DMS53 treated with DMSO at 0.1 percent for 48 hours (cell line): Measurements from ENCODE around the gene TRPC4.
A peak's percentile ranks its signal among the peaks of the same experiment; 100 is the strongest.

Experiments used
- DNase-seq: peaks from one replicate; lab custom pipeline; 2025; ENCODE audit not compliant: unreplicated experiment; lab: John Stamatoyannopoulos, UW

Gene TRPC4

DNA sequence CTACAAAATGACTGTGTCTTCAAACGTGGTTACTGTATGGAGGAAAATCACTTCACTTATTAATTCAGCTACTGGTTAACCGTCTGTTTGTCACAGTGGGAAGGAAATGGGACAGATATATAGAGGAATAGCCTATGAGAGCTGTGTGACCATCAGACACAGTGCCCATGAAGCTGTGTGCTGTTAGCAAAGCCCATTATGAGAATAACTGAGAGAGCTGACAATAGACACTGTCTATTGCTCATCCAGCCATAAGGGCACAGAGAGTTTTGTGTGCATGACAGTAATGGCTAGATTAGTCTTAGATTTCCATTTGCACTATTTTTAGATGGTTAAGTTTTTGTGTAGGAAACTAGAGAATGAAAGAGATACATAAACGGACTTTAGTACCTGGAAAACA lies 206.9 kb downstream of the TRPC4 start:
- DNase-seq = no peak

DNA sequence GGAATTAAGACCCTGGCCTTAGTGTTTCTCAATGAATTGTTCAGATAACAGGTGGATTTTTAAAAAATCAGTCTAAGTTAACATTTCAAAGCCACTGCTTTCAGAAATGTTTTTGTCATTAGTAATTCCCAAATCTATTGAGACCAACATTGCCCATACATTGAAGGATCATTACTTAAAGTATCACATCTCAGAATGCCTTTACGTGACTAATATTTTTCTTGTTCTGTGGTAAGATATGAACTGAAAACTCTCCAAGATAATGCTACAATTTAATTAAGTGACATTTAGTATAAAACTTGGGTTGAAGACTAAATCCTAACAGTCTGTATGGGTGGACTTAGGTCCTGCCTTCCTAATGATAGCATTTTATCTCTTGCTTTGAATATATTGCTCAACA lies 211.6 kb downstream of the TRPC4 start:
- DNase-seq = no peak

DNA sequence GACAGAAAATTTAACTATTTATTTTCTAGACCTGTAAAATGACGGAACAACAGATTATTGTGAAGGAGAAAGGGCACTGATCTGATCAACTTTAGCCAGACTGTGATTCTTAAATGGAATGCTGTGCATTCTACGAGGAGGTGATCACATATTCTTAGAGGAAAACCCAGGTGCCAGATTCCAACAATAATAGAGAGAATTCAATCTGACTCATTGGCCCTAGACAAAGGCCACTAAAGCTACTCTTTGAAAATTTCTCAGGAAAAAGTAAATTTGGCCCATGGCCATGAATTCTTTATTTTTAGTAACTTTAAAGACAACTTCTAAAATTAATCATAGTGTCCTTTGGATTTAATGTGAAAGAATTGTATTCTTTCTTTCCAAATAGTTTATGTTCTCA lies 212.4 kb downstream of the TRPC4 start:
- no peak for DNase-seq

DNA sequence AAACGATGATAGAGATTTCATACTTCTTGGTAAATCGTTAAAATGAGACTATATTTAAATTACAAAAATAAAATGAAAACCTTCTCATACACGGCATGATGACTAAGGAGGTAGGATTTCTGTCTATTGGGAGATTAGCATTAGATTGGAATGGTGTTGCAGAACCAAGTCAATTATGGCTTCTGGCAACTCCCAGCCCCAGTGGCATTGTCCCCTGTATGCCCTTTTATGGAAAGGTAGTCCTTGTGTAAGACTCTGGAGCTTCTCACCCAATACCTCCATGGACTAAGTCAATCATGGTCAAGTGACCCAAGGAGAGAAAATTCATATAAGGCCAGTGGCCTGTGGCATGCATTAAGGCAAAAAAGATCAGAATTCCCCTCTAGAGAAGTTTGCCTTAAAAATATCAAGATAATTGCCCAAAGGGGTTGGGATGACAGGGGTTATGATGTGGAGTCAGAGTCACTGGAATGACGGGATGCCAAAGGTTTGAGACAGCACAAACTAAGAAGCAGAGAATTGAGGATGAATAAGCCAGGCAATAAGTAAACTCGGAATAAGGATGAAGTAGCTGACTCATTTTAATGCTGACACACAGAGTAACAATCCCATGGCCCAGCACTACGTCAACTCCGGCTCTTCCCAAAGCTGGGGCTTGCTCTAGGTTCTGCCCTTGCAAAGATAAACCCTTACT lies 213.2 kb downstream of the TRPC4 start:
- no peak for DNase-seq

DNA sequence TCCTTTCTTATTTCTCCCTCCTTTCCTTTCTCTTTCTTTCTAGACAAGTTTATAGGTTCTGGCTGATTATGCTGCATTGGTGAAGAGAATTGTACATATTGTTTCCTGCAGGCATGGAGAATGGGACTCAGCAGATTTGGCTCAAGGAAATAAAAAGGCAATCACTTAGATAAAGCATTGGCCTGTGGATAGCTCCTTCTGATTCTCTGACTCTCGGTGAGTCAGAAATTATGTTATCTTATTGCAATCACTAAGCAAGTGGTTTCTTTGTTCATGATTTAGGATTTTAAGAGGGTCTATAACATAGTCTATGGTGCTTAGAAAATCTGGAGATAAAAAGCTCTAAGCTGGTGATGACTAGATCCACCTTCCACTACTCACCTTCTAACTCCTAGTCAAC lies 217.0 kb downstream of the TRPC4 start:
- no peak for DNase-seq

DNA sequence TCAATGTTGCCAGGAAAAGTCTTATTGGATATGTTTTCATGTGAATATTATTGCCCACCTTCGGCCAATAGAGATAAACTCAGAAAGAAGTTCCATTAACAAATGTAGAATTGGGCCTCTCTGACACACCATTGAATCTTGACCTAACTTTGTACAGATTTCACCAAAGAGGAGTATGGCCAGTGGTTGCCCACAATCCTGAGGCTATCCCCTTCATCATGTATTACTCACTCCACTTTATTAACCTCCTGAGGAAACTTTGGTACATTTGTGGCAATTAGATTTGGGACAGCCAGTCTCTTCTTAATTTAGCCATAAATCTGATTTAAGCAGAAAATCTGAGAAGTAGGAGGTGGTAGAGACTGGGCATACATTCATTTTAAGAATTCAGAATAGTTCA lies 217.7 kb downstream of the TRPC4 start:
- DNase-seq = no peak

DNA sequence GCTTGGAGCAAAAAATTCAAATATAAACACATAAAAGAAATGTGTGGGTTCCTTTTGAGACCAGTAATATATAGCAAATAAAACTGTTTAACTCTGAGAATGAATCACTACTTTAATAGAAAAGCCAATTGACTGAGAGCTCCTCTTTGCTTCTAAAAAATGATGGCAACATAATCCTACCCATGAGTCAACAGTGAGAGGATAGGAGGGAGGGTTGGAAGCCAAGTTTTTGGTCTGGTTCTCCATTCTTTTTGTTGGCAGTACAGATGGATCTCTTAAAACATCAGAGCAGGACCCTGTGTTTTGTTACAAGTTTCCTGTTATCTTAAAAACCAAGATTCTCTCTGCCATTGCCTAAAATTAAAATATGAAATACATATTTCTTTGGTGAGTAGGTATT lies 221.0 kb downstream of the TRPC4 start:
- DNase-seq = no peak

DNA sequence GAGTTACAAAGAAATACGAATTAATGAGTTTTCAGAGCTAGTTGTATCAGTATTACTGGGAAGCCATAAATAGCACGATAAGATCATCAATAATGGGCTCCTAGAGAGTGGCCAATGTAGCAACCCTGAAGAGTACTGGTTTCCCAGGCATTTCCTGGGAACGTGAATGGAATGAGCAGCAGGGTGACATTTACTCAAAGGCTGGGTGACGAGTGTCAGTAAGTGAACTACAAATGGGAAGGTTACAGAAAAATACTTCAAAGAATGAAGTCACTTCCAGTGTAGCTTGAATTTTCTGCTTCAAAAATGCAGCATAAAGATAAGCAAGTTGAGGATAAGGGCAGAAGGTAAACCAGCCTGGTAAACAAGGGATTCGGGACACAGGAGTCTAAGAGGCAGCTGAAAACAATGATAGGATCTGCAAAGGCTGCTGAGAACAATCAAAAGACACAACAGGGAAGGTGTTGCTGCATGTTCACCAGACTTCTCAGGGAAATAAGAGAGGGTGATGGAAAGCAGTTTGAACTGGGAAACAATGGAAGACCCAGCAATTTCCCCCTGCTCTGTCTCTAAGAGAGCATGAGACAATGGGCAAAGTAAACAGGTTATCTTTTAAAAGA lies 222.4 kb downstream of the TRPC4 start:
- DNase-seq = no peak

DNA sequence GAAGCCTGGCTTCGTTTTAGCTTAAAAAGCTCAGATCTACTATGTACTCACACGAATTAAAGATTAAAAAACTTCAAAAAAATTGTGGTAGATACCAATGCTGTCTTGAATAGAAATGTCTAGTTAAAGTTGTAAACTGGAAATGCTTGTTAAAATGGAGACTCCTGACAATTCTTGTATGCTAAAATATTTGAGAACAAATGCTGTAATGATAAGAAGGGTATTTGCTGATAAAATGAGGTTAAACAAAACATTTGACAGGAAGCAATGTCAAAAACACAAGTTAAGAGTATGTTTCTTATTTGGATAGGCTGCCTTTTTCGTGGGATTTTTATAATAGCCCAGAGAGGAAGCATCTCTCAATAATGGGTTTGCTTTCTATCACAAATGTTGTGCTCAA lies 223.0 kb downstream of the TRPC4 start:
- DNase-seq = no peak

DNA sequence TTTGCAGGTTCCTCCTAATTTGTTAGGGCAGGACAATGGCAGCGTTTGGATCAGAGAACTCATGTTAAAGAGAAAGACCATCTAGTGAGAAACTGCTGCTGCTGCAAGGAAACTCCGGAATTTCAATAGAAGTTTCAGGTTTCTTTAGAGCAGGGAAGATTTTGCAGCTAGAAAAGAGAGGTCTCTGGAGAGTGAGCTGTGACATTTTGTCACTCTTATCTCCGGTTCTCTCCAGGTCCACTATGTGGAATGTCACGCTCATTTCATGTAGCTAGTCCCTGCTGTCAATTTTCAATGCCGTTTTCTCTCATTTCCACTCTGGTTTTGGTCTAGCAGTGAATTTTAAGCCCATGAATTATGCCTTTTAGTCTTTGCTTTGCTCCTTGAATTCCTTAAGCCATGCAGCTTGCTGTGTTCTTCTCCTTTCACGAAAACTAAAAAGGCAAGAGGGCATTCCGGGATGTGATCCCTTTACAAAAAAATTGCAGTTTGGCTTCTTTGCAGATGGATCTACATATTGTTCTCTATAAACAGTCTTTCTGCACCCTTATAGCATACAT lies 224.3 kb downstream of the TRPC4 start:
- DNase-seq = no peak

DNA sequence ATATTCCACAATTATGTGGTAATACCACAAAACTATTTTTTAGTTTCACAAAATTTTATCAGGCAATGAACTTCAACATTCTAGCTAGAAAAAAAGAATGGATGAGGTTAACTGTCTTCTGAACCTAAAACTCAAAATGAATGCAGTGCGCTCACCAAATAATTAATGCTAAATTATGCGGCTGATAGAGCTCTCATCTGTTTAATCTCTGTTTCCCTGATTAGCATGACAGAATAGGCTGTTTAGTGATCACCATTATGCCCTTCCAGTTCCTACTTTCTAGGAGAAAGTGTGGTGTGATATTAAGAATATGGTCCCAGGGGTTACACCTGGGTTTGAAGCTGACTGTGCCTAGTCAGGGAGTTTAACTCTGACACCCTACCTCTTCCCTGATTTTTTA lies 228.2 kb downstream of the TRPC4 start:
- DNase-seq = no peak

DNA sequence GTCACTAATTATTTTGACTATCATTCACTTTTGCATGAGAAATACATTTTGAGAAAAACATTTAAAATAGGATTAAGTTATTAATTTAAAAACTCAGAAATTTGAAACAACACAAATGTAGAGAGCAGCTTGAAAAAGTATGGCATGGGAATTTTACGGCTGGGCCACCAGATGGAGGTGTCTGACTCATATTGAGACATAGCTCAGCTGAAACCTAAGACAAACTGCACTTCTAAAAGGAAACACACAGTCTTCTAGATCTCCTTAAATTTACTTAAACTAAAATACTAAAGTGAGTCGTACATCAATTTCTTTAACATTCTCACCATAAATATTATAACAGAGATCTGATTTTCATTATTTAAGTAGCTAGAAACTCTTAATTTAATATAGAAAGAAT lies 229.1 kb downstream of the TRPC4 start:
- peak; percentile 43 for DNase-seq

DNA sequence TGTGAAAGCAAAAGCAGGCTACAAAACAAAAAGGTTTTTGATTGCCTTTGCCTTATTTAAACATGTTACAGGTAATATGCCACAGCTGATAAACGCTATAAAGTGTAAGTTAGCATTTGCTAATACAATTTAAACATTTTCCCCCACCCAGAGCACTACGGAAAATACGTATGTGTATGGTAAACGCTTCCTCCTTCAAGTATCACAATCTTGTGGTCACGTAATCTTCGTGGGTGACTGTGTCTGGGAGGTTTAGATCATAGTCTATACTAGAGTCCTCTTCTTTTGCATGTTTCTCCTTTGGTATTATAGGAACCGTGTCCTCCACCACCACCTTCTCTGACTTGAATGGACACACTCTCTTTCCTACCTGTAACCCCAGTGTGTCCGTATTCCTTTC lies 232.9 kb downstream of the TRPC4 start:
- no peak for DNase-seq

DNA sequence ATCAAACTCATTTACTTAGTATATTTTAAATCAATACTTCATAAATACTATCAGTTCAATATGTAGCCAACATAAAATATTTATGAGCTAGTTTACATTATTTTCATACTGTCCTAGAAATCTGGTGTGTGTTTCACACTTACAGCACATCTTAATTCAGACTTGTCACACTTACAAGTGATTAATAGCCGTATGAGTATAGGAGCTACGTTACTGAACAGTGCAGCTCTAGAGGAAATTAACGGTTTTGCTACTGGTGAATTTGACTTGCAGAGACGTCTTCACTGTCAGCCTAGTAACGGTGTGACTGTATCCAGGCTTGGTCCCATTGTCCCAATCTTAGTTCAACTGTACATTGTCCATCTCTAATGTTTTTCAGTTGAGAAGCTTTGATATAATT lies 237.3 kb downstream of the TRPC4 start:
- no peak for DNase-seq

DNA sequence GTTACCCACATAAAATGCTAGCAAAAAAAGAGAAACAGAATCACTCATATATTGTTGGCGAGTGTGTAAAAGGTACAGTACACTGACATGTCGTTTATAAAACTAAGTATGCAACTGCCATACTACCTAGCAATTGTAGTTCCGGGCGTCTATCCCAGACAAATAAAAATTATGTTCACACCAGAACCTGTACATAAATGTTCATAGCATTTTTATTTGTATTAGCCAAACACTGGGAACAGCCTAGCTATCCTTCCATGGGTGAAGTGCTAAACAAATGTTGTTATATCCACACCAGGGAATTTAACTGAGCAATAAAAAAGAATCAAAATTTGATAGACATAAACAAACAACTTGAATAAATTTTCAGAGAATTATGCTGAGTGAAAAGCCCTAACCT lies 242.1 kb downstream of the TRPC4 start:
- DNase-seq = peak; percentile 23

DNA sequence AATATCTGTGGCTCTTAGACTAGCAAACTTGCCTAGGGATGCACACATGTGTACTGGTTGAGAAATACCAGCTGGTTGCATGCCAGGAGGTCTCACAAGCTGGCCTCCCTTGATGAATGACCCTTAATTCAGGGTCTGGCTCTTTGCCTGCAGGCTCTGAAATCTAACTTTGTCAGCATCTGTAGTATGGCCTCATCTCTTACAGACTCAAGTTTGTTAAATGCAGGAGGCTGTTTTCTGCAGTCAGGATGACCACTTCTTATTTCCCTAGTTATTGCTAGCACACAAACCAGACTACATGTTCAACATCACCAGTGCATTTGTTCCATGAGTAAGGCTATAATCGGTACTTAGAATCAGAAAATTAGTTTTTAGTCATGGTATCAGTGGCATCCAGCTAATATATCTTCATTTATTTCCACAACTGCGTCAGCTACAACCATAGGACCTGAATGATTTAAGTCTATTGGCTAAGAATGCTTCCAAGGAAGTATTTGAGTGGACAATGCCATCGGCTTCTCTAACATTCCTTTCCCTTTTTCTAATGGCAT lies 247.7 kb downstream of the TRPC4 start:
- no peak for DNase-seq

DNA sequence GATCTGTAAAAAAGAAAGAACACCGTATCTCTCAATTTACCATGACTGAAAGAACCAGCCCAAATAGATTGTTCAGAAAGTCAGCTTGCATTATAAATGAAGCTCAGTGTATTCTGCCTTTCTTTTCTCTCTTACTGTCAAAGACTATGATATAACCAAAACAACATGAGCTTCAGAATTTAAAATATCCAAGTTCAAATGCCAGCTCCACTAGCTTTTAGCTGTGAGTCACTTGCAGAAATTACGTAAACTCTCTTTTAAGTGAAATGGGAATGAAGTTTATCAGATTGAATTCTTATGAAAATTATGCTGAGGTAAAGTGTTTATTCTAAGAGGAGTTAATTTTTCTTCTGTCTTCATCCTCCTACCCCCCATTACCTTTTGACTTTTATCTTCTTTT lies 251.0 kb downstream of the TRPC4 start:
- no peak for DNase-seq

DNA sequence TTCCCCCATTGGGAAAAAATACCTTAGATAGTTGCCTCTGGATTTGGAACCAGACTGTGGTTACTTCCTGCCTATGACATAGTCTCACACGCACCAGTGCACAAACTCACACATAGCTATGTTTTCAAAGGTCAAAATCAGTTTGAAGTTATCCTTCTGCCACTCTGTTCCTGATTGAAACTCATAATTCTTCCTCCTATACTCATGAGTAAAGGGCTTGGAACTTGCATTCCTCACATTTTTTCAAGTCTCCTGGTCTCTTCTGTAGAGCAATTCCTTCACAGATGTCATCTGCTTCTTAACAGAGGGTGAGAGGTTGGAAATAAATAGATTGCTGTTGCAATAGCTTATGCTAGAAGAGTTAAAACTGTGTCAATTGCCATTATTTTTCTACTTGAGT lies 252.4 kb downstream of the TRPC4 start:
- no peak for DNase-seq

DNA sequence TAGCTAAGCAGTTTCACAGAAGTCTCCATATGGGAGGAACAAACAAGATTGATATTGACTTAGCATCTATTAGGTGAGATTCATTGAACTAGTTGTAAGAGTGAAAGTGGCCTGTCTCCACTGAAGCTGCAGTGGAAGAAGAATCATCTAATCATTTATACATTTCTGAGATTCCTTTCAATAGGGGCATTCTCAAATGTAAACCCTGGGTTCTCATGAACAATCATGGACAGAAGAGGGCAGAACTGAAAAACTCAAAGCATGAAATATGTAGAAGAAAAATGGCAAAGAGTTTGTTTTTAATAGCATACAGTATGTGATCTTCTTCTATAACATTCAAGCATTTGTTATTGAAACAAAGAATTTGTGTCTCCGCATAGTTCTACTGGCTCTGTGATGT lies 253.4 kb downstream of the TRPC4 start:
- DNase-seq = no peak

DNA sequence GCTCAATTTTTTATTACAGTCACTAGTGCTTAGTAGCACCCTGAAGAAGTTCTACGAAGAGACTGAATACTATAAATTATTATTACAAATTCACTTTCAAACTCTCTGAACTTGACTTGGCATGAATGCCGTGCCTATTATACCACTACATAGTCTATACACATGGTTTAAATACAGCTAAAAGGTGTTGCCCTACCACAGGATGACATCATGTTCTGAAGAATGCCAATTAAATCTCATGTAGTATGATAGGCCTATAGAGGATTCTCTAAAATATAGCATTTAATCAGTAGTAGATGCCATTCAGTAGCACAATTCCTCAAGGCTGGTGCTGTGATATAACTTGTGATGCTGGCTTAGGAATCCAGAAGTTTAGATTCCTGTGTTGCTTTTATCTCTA lies 254.3 kb downstream of the TRPC4 start:
- DNase-seq = no peak

DNA sequence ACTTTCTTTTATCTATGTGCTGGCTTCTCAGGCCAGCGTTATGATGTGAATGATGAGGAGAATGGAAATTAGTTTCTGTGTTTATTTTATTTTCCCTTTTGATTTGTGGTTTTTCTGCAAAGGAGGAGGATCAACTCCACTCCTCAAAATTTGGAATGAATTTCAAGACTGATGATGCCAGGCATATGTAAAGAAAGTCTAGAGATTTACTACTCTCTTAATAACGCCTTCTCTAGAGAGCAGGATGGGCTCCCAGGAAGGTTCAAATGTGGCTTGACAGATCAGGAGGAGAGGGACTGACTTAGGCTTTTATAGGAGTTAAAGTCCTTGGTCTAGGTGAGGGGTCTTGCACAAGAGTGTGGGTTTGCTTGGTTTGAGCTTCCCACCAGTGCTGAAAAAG lies 255.9 kb downstream of the TRPC4 start:
- DNase-seq = no peak

DNA sequence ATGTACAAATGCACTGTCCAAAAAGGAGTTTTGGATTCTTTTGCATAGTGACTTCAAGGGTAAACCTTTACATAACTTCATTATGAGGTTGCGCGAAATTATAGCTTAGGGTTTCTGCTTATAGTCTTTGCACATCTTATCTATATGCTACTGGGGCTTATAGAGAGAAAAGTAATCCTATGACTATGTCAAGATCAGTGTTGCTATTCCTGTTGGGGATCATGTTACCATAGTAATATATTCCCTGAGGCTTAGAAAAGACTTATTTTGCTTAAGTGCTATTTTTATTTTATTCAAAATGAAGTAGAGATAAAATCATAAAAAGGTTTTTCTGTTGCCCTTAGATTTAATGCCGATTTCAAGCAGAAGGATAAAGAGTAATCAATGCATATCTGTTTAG lies 256.3 kb downstream of the TRPC4 start:
- DNase-seq = no peak
